Esophagus muscularis mucosa (tissue), 4 donors: Measurements from ENCODE around the gene LRIT2. TPM values are rescaled to one million over a fixed set of nuclear protein-coding genes. Genes with fewer than 3 reads are reported as not detected.

Source experiments
- DNase-seq: peaks from one replicate; pipeline ENCODE4 v3.0.0-alpha.2; 2017; ENCODE audit errors: extremely low spot score
- H3K27ac ChIP-seq, 4 donors: fragments of 200-600 bp; sonication (generic); replicated peaks in 1 of 4; 1 replicate in 3 of 4; 2 replicates in 1 of 4; pipeline ENCODE4 v1.5.1; 2016 to 2019; ENCODE audit warnings: mild to moderate bottlenecking in 1 of 4
- H3K27me3 ChIP-seq, 4 donors: fragments of 200-600 bp; sonication (generic); one replicate each; pipeline versions ENCODE4 v1.5.1 to v1.6.0; 2016 to 2019
- H3K36me3 ChIP-seq, 4 donors: fragments of 200-600 bp; sonication (generic); one replicate each; pipeline ENCODE4 v1.5.1; 2016 to 2019
- H3K4me1 ChIP-seq, 4 donors: fragments of 200-600 bp; sonication (generic); one replicate each; pipeline ENCODE4 v1.5.1; 2016 to 2019
- H3K4me3 ChIP-seq, 4 donors: fragments of 200-600 bp; sonication (generic); 1 replicate in 2 of 4; 2 replicates in 2 of 4; pipeline ENCODE4 v1.5.1; 2016 to 2019; ENCODE audit warnings: mild to moderate bottlenecking in 4 of 4, moderate library complexity in 1 of 4
- H3K9me3 ChIP-seq, 4 donors: fragments of 200-600 bp; sonication (generic); 1 replicate in 3 of 4; 2 replicates in 1 of 4; pipeline ENCODE4 v1.5.1; 2016 to 2019
- EP300 ChIP-seq: sonication (generic); formaldehyde crosslinking; IDR thresholded peaks from one replicate; pipeline ENCODE4 v1.6.1; 2017; ENCODE audit warnings: antibody characterized with exemption
- POLR2A ChIP-seq: fragments of 450-650 bp; IDR thresholded peaks from one replicate; pipeline ENCODE4 v1.6.1; 2017; ENCODE audit warnings: antibody characterized with exemption, moderate library complexity, mild to moderate bottlenecking, low read depth
- POLR2AphosphoS5 ChIP-seq, 2 donors: sonication (generic); formaldehyde crosslinking; IDR thresholded peaks; one replicate each; pipeline ENCODE4 v1.6.1; 2017; ENCODE audit warnings: antibody characterized with exemption in 2 of 2
- WGBS: methylation state at CpG from one replicate; pipeline ENCODE4 v1.1.5; 2018; 5-methylcytosine and 5-hydroxymethylcytosine counted together
- intact Hi-C: fragments of 100-400 bp; cut with DNase I; formaldehyde crosslinking; loops from one replicate; pipeline ENCODE4 v1.15.1; 2023
- total RNA-seq, 4 donors: library from RNA; depleted of rRNA; stranded (reverse); fragments of >200 nt; gene quantifications; one replicate each; pipeline versions ENCODE4 v1.1.0 to v1.2.1, GENCODE V29; 2016
- TF ChIP-seq, protein P1 (sequence below), 3 experiments: fragments of 200-600 bp in 2 of 3; fragments of 450-650 bp in 1 of 3; sonication (generic) in 2 of 3; IDR thresholded peaks; one replicate each; pipeline ENCODE4 v1.5.1; 2017 to 2019; ENCODE audit warnings: antibody characterized with exemption in 3 of 3, mild to moderate bottlenecking in 2 of 3, moderate library complexity in 1 of 3

Gene LRIT2
- total RNA-seq, 4 donors from 2014 or later: 0.19 TPM; not detected in 3

DNA sequence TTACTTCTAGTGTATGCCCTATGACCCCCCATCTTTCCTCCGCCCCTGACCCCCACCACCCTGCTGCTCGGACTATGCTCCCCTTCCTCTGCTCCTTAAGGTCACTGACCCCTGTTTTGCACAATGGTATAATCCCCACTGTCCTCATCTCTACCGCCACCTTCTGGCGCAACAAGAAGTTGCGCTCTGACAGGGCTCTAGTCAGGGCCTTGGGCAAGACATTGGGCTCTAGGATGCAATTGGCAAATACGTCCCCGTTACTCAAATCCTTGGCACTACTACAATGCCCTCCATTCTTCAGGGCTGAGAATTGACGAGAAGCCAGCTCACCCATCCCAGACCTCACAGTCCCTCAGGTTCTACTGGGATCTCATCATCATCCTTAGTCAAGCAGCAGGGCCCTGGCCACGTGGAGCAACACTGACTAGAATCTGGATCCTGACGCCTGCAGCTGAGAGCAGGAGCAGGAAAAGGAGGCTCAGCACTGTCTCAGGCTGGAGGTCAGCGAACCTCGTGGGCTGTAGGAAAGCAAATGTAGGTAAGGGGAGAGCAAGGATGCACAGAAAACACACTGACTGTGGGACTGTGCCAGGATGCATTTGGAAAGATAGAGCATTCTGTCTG is 10.6 kb downstream of the LRIT2 start:
- TF ChIP-seq POLR2AphosphoS5 (IDR thresholded peaks at IDR 0.05) (no peak), POLR2A (no peak), EP300 (no peak)
- TF ChIP-seq, protein P1, sequence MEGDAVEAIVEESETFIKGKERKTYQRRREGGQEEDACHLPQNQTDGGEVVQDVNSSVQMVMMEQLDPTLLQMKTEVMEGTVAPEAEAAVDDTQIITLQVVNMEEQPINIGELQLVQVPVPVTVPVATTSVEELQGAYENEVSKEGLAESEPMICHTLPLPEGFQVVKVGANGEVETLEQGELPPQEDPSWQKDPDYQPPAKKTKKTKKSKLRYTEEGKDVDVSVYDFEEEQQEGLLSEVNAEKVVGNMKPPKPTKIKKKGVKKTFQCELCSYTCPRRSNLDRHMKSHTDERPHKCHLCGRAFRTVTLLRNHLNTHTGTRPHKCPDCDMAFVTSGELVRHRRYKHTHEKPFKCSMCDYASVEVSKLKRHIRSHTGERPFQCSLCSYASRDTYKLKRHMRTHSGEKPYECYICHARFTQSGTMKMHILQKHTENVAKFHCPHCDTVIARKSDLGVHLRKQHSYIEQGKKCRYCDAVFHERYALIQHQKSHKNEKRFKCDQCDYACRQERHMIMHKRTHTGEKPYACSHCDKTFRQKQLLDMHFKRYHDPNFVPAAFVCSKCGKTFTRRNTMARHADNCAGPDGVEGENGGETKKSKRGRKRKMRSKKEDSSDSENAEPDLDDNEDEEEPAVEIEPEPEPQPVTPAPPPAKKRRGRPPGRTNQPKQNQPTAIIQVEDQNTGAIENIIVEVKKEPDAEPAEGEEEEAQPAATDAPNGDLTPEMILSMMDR (IDR thresholded peaks at IDR 0.05): no peak
- no peak for DNase-seq
- H3K9me3 ChIP-seq: no peaks in the 10 kb centered on the region
- no peak overlapping the region for H3K4me3 ChIP-seq
- H3K27me3 ChIP-seq: peaks cover 0 to 15% (median 0%) of the 10 kb centered on the region in 4 donors
- intact Hi-C loops: no loop called here
- H3K4me1 ChIP-seq: no peaks in the 10 kb centered on the region
- no peaks in the 10 kb centered on the region for H3K36me3 ChIP-seq
- 43% methylated on average over 12 of the region's 12 CpGs for WGBS
- H3K27ac ChIP-seq: no peak overlapping the region

DNA sequence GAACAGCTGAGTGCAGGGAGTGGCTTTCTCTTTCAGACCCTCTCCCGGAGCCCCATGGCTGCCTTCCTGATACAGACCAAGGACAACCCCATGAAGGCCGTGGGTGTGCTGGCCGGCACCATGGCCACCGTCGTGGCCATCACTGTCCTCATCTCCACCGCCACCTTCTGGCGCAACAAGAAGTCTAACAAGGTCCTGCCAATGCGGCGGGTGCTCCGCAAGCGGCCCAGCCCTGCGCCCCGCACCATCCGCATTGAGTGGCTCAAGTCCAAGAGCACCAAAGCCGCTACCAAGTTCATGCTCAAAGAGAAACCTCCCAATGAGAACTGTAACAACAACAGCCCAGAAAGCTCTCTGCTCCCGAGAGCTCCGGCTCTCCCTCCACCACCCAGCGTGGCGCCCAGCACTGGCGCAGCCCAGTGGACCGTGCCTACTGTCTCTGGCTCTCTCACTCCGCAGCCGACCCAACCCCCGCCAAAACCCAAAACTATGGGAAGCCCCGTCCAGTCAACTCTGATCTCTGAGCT is 11.2 kb downstream of the LRIT2 start:
- no peak overlapping the region for H3K4me3 ChIP-seq
- intact Hi-C loops: no loop called here
- TF ChIP-seq EP300: no peak
- no peak for TF ChIP-seq POLR2A
- no peak for TF ChIP-seq POLR2AphosphoS5 (IDR thresholded peaks at IDR 0.05)
- TF ChIP-seq, protein P1 (IDR thresholded peaks at IDR 0.05): no peak
- no peaks in the 10 kb centered on the region for H3K36me3 ChIP-seq
- peaks cover 0 to 15% (median 0%) of the 10 kb centered on the region in 4 donors for H3K27me3 ChIP-seq
- DNase-seq: no peak
- H3K9me3 ChIP-seq: no peaks in the 10 kb centered on the region
- no peak overlapping the region for H3K27ac ChIP-seq
- H3K4me1 ChIP-seq: no peaks in the 10 kb centered on the region
- WGBS: 57% methylated on average over 24 of the region's 25 CpGs

DNA sequence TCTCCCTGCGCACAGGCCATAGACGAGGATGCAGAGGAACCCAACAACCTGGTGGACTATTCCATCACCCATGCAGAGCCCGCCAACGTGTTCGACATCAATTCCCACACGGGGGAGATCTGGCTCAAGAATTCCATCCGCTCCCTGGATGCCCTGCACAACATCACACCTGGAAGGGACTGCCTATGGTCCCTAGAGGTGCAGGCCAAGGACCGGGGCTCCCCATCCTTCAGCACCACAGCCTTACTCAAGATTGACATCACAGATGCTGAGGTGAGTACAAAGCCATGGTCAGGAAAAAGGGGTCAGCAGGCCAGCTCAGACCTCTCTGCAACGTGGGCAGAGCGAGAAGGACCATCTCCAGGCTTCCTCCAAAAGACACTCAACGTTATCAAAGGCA is 12.3 kb downstream of the LRIT2 start:
- intact Hi-C loops: no loop called here
- TF ChIP-seq, protein P1 (IDR thresholded peaks at IDR 0.05): no peak
- TF ChIP-seq EP300: no peak
- no peak for TF ChIP-seq POLR2AphosphoS5 (IDR thresholded peaks at IDR 0.05)
- TF ChIP-seq POLR2A: no peak
- H3K36me3 ChIP-seq: no peaks in the 10 kb centered on the region
- no peak for DNase-seq
- H3K27ac ChIP-seq: no peak overlapping the region
- no peak overlapping the region for H3K4me3 ChIP-seq
- peaks cover 0 to 15% (median 0%) of the 10 kb centered on the region in 4 donors for H3K27me3 ChIP-seq
- H3K9me3 ChIP-seq: no peaks in the 10 kb centered on the region
- no peaks in the 10 kb centered on the region for H3K4me1 ChIP-seq
- 81% methylated on average over 11 of the region's 11 CpGs for WGBS

DNA sequence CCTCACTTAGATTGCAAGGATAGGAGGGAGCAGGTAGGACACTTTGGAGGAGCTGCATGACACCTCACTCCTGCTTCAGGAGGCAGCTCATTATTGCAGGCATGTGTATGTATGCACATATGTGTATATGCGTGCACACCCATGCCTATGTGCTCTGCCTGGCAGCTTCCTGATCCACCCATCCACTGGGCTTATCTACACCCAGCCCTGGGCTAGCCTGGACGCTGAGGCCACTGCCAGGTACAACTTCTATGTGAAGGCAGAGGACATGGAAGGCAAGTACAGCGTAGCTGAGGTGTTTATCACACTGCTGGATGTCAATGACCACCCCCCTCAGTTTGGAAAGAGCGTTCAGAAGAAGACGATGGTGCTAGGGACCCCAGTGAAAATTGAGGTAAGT is 13.3 kb downstream of the LRIT2 start:
- no peak for DNase-seq
- Histone ChIP-seq H3K27ac (no peak overlapping the region), H3K4me1 (no peaks in the 10 kb centered on the region), H3K4me3 (no peak overlapping the region), H3K36me3 (no peaks in the 10 kb centered on the region), H3K27me3 (peaks cover 0 to 20% (median 0%) of the 10 kb centered on the region in 4 donors), H3K9me3 (no peaks in the 10 kb centered on the region)
- 69% methylated on average over 5 of the region's 5 CpGs for WGBS
- TF ChIP-seq, protein P1 (IDR thresholded peaks at IDR 0.05): no peak
- TF ChIP-seq POLR2AphosphoS5 (IDR thresholded peaks at IDR 0.05): no peak
- intact Hi-C loops: no loop called here

DNA sequence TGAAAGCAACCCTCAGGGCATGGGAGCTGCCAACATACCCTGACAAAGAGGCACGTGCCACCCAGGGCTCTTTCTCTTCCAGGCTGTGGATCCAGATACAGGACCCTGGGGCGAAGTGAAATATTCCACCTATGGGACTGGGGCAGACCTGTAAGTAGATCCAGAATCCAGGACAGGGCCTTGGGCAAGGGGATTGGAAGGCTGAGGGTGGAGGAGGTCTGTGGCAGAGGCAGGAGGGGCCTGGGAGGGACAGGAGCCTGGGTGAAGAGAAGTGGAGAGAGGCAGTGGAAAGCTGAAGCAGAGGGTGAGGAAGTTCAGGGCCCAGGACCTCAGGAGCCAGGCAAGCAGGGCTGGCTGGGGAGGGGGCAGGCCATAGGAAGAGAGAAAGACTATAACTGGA is 13.8 kb downstream of the LRIT2 start:
- intact Hi-C loops: no loop called here
- Histone ChIP-seq H3K36me3 (no peaks in the 10 kb centered on the region), H3K27ac (no peak overlapping the region), H3K27me3 (peaks cover 0 to 24% (median 0%) of the 10 kb centered on the region in 4 donors), H3K4me3 (no peak overlapping the region), H3K9me3 (no peaks in the 10 kb centered on the region), H3K4me1 (no peaks in the 10 kb centered on the region)
- WGBS: 72% methylated on average over 2 of the region's 2 CpGs
- DNase-seq: no peak
- TF ChIP-seq, protein P1 (IDR thresholded peaks at IDR 0.05): no peak
- no peak for TF ChIP-seq POLR2A
- TF ChIP-seq EP300: no peak
- TF ChIP-seq POLR2AphosphoS5 (IDR thresholded peaks at IDR 0.05): no peak
